ENCODE data around the gene MEX3B.

MEX3B gene

DNA sequence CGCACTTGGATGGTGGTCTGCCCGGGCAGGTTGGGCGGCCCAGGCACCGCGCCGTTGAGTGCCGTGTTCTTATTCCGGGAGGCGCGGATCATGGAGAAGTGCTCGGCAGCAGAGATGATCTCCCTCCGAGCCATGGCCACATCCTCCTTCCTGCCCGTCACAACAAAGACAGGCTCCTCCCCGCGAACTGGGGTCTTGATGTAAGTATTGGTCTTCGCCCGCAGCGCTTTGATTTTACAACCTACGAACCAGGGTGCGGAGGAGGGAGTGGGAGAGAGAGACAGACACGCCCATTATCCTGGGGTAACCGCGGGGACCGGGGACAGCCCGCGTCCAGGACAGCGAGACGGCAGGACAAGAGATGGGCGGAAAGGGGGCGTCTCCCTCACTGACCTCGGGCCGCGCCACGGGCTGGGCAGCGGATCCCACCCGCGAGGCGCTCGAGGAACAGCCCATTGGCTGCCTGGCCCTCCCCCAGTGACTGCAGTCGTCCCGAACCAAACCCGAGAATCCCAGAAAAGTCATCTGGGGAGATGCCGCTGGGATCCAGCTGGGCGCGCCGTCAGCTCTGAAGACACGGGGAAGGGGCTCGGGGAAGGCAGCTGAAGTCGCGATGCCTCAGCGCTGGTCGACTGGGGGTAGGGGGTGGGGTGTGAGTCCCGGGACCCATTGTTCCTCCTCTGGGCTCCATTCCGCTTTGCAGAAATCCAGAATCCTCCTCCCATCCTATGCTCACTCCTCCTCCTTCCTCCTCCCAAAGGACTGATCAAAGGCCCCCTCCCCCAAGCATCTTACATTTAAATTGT lies 1.2 kb downstream of the MEX3B start (continued):
- TF ChIP-seq, protein P1, sequence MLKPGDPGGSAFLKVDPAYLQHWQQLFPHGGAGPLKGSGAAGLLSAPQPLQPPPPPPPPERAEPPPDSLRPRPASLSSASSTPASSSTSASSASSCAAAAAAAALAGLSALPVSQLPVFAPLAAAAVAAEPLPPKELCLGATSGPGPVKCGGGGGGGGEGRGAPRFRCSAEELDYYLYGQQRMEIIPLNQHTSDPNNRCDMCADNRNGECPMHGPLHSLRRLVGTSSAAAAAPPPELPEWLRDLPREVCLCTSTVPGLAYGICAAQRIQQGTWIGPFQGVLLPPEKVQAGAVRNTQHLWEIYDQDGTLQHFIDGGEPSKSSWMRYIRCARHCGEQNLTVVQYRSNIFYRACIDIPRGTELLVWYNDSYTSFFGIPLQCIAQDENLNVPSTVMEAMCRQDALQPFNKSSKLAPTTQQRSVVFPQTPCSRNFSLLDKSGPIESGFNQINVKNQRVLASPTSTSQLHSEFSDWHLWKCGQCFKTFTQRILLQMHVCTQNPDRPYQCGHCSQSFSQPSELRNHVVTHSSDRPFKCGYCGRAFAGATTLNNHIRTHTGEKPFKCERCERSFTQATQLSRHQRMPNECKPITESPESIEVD (tag by site-specific recombination; IDR thresholded peaks at IDR 0.05) = no peak
- TF ChIP-seq ZNF600 (tag by site-specific recombination; IDR thresholded peaks at IDR 0.05) (peak; percentile 13; the same call in 1 of the 2 replicates), KLF10 (tag by site-specific recombination; IDR thresholded peaks at IDR 0.05) (peak; percentile 64; the same call in 1 of the 2 replicates), ZNF19 (tag by site-specific recombination; IDR thresholded peaks at IDR 0.05; ENCODE audit: low read depth) (no peak), ZNF248 (tag by site-specific recombination; IDR thresholded peaks at IDR 0.05) (no peak), ZNF529 (tag by site-specific recombination; IDR thresholded peaks at IDR 0.05; ENCODE audit: insufficient replicate concordance) (no peak), ZBTB8A (tag by site-specific recombination; IDR thresholded peaks at IDR 0.05) (peak; percentile 41; the same call in 1 of the 2 replicates), ZNF266 (tag by site-specific recombination; IDR thresholded peaks at IDR 0.05; ENCODE audit: low read depth) (no peak), KLF1 (tag by site-specific recombination; IDR thresholded peaks at IDR 0.05) (peak; percentile 71), ZIC2 (tag by site-specific recombination; IDR thresholded peaks at IDR 0.05) (peak; percentile 59), ZNF121 (tag by site-specific recombination; IDR thresholded peaks at IDR 0.05) (peak; percentile 42; the same call in 1 of the 2 replicates), GLIS2 (tag by site-specific recombination; IDR thresholded peaks at IDR 0.05) (peak; percentile 87)

DNA sequence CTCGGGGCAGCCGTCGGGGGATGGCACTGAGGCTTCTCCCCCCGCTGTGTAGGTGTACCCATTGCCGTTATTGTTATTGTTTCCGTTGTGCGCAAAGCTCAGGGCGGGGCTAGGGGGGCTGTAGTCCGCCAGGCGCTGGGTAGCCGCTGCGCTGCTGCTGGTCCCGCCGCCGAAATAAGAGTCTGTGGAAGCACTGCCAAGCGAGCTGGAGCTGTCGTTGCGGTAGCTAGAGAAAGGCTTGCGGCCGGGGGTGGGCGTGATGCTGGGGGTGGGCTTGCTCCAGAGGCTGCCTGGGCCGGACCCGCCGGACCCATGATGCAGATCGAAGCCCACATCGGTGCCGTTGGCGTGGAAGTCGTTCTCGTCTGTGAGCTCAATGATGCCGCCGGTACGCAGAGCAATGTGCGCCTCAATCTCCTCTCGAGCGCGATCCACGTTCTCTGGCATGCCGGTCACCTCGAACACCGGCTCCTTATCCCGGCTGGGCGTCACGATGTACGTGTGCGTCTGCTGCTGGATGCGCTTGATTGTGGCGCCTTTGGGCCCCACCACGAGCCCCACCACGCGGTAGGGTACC lies 1.9 kb downstream of the MEX3B start:
- Histone ChIP-seq H3K9me3 (ENCODE audit: control insufficient read depth, insufficient read depth, low read depth, low read length) (no peaks in the 10 kb centered on the region), H3K4me3 (ENCODE audit: low read depth, low read length) (peak overlapping the region; percentile 85), H3K4me1 (ENCODE audit: control insufficient read depth, insufficient read depth, low read length) (peaks cover 35% of the 10 kb centered on the region), H3K27ac (ENCODE audit: extremely low read depth, low read depth, low read length) (peak overlapping the region; percentile 100), H3K36me3 (ENCODE audit: control insufficient read depth in 2 of 2, insufficient read depth in 1 of 2, low read length in 2 of 2) (peaks cover 17 to 18% of the 10 kb centered on the region in 2 experiments)
- POLR2A ChIA-PET = interaction anchor here (0.6 to 0.7 kb wide), 2 partner anchors 93 to 225 kb away, joined by 3 read pairs; no protein-coding TSS in a partner anchor
- TF ChIP-seq, protein P2, sequence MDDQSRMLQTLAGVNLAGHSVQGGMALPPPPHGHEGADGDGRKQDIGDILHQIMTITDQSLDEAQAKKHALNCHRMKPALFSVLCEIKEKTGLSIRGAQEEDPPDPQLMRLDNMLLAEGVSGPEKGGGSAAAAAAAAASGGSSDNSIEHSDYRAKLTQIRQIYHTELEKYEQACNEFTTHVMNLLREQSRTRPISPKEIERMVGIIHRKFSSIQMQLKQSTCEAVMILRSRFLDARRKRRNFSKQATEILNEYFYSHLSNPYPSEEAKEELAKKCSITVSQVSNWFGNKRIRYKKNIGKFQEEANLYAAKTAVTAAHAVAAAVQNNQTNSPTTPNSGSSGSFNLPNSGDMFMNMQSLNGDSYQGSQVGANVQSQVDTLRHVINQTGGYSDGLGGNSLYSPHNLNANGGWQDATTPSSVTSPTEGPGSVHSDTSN (CRISPR knock-in tag; IDR thresholded peaks at IDR 0.05) = 0 out of 2 replicates have a peak, but pooled peaks have one; percentile 39
- TF ChIP-seq, protein P3, sequence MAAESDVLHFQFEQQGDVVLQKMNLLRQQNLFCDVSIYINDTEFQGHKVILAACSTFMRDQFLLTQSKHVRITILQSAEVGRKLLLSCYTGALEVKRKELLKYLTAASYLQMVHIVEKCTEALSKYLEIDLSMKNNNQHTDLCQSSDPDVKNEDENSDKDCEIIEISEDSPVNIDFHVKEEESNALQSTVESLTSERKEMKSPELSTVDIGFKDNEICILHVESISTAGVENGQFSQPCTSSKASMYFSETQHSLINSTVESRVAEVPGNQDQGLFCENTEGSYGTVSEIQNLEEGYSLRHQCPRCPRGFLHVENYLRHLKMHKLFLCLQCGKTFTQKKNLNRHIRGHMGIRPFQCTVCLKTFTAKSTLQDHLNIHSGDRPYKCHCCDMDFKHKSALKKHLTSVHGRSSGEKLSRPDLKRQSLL (tag by site-specific recombination; IDR thresholded peaks at IDR 0.05) = no peak
- CTCF ChIA-PET = interaction anchor here (0.6 to 1.1 kb wide), 2 partner anchors 22 to 164 kb away, joined by 3 read pairs; no protein-coding TSS in a partner anchor

DNA sequence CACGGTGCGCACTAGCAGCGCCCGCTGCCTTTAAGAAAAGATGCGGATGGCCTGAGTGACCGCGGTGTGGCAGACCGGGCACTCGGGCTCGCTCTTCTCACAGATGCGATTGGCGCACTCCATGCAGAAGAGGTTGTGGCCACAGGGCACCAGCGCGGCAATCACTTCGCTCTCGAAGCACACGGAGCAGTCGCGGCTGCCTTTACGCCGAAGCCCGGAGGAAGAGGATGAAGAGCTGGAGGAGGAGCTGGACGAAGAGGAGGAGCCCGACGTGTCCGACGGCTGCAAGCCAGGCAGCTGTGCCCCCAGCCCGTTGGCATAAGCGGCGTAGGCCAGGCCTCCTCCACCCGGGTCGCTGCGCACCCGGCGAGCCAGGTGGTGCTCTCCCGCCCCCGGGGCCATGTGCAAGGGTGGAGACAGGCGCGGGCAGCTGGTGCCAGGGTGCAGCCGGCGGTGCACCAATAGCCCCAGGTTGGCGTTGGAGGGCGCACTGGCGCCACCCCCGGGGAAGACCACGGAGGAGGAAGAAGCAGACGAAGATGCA lies 2.6 kb downstream of the MEX3B start:
- TF ChIP-seq, protein P4, sequence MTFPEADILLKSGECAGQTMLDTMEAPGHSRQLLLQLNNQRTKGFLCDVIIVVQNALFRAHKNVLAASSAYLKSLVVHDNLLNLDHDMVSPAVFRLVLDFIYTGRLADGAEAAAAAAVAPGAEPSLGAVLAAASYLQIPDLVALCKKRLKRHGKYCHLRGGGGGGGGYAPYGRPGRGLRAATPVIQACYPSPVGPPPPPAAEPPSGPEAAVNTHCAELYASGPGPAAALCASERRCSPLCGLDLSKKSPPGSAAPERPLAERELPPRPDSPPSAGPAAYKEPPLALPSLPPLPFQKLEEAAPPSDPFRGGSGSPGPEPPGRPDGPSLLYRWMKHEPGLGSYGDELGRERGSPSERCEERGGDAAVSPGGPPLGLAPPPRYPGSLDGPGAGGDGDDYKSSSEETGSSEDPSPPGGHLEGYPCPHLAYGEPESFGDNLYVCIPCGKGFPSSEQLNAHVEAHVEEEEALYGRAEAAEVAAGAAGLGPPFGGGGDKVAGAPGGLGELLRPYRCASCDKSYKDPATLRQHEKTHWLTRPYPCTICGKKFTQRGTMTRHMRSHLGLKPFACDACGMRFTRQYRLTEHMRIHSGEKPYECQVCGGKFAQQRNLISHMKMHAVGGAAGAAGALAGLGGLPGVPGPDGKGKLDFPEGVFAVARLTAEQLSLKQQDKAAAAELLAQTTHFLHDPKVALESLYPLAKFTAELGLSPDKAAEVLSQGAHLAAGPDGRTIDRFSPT (tag by site-specific recombination; IDR thresholded peaks at IDR 0.05) = 0 out of 2 replicates have a peak, but pooled peaks have one; percentile 55
- no peak for TF ChIP-seq ZNF423 (tag by site-specific recombination; IDR thresholded peaks at IDR 0.05)
- H3K27ac ChIP-seq (ENCODE audit: extremely low read depth, low read depth, low read length) = peak overlapping the region; percentile 100; the same call in 1 of the 2 replicates
- H3K4me3 ChIP-seq (ENCODE audit: low read depth, low read length) = peak overlapping the region; percentile 85; the same call in 1 of the 2 replicates
- POLR2A ChIA-PET = interaction anchor here (0.6 to 0.7 kb wide), 2 partner anchors 92 to 224 kb away, joined by 3 read pairs; no protein-coding TSS in a partner anchor
- peaks cover 17 to 18% of the 10 kb centered on the region in 2 experiments for H3K36me3 ChIP-seq (ENCODE audit: control insufficient read depth in 2 of 2, insufficient read depth in 1 of 2, low read length in 2 of 2)
- CTCF ChIA-PET = interaction anchor here (0.7 to 1.1 kb wide), 2 partner anchors 21 to 164 kb away, joined by 3 read pairs; no protein-coding TSS in a partner anchor
- H3K9me3 ChIP-seq (ENCODE audit: control insufficient read depth, insufficient read depth, low read depth, low read length) = no peaks in the 10 kb centered on the region
- peaks cover 32% of the 10 kb centered on the region for H3K4me1 ChIP-seq (ENCODE audit: control insufficient read depth, insufficient read depth, low read length)

Data from HEK293 (cell line).